Anterior cingulate cortex (tissue), 58 donors: ENCODE results near the gene PPP1R18.
"Not testable (repeated sequence)": the region's sequence is repeated elsewhere in the genome, so short reads cannot be mapped to it uniquely, and the experiment has no call there.

Experiments used
- DNase-seq, 58 donors: peaks; one replicate each; lab custom pipeline; 2025; lab: John Stamatoyannopoulos, UW

The PPP1R18 gene

GRCh38 chr6:30676660-30677285, 9.7 kb downstream of the PPP1R18 start:
- DNase-seq: no peak

GRCh38 chr6:30672445-30673253, 13.8 kb downstream of the PPP1R18 start, which contains the start of gene DHX16:
DHX16 (minus strand) TSS chr6:30673006; CDS start chr6:30672841, 165 bp downstream.
- peak in 57 of 58 donors; percentile 48 to 94 (median 83) for DNase-seq

- DNase-seq: no peak
Measured at GRCh38 chr6:30670760-30671527, 15.5 kb downstream of the PPP1R18 start.

DNA sequence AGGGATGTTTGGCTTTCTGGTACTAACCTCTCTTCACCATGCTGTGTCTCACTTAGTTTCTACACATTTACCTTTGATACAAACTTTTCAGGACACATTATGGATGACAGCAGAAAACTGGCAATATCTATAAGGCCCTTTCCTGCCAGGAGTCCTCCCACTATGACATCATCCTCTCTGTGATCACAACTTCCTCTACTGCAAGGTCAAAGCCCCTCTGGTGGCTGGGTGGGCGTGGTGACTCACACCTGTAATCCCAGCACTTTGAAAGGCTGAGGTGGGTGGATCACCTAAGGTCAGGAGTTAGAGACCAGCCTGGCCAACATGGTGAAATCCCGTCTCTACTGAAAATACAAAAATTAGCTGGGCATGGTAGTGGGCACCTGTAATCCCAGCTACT, 20.1 kb downstream of the PPP1R18 start:
- not testable (repeated sequence) for DNase-seq

- DNase-seq: no peak
Measured at GRCh38 chr6:30664994-30665767, 21.3 kb downstream of the PPP1R18 start.

- not testable (repeated sequence) for DNase-seq
Measured at GRCh38 chr6:30657922-30658321, 28.5 kb downstream of the PPP1R18 start.

DNA sequence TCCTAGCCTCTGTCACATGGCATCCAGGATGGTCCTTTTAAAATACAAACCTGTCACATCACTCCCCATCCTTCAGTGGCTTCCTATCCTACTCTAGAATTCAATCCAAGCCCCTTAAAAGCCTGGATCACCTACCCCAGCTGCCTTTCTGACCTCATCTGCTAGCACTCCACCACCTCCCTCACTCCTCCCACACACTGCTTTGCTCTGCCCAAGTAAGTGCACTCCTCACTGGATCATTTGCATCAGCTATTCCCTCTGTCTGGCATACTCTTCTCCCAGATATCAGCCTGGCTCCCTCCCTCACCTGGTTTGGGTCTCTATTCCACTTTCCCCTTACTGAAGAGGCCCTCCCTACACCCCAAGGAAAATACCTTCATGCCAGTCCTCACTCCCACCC, 29.0 kb downstream of the PPP1R18 start:
- peak in 1 of 58 donors; percentile 2 for DNase-seq

DNA sequence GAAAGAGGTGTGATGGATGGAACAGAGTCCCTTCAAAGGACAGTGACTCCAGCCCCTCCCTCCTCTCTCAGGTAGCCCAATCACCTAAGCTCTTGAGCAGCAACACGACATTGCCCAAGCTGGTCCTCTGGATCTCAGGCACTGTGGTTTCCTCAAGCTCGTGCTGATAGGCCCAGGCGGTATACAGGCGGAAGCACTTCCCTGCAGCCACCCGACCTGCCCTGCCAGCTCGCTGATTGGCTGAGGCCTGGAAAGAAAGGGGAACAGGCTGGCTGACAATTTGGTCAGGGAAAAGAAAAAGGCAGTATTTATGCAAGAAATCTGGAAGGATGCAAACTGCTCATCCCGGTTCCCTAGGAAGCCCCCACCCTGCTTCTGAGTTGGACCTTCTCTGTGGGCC, 29.9 kb downstream of the PPP1R18 start:
- peak in 1 of 58 donors; percentile 1 for DNase-seq

- DNase-seq: no peak
Measured at GRCh38 chr6:30655743-30656094, 30.7 kb downstream of the PPP1R18 start.

DNA sequence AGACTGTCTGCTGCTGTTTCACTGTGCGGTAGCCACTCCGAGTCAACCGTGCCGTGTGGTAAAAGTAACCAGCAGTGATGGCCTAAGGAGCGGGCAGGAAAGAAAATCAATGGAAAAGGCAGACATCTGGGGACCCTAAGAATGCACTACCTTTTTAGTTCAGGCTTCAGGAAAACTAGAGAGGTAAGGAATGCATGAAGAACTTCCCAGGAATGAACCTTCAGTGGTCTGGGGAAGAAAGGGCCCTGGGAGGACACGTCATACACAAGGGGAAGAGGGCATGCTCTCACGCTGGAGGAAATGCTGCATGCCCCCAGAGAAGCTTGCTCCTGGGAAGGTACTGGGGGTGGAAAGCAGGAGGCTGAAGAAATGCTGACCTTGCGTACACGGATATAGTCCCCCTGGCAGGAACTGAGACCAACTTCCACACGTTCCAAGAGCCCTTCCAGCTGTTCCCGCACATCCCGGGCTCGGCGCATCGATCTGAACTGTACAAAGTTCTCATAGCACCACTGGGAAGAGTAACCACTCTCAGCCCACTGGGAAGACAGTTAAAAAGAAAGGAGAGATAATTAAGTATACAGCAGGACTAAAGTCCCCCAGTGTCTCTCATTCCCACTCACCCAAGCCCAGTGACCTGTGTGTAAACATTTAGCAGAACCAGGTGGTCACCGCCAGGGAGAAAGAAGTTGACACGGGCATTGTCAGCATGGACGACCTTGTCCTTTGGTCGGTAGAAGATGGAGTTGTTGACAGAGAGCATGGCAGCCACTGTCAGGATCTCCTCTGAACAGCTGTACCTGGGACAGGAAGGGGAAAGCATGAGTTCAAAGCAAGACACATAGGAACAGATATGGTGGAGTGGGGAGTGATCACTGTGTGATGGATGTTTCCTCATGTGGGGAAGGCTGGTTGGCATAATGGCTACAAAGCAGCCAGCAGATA, 31.4 kb downstream of the PPP1R18 start:
- DNase-seq: no peak

- no peak for DNase-seq
Measured at GRCh38 chr6:30651143-30651542, 35.3 kb downstream of the PPP1R18 start.

GRCh38 chr6:30647242-30648116, 39.0 kb downstream of the PPP1R18 start:
- DNase-seq: peak in 55 of 58 donors; percentile 24 to 95 (median 77)

GRCh38 chr6:30646450-30647241, 39.8 kb downstream of the PPP1R18 start, which contains the start of gene C6orf136:
C6orf136 (plus strand) TSS chr6:30647133; CDS start chr6:30647232, 99 bp downstream.
- peak; percentile 63 to 97 (median 90) for DNase-seq

- no peak for DNase-seq
Measured at GRCh38 chr6:30645989-30646388, 40.5 kb downstream of the PPP1R18 start.

DNA sequence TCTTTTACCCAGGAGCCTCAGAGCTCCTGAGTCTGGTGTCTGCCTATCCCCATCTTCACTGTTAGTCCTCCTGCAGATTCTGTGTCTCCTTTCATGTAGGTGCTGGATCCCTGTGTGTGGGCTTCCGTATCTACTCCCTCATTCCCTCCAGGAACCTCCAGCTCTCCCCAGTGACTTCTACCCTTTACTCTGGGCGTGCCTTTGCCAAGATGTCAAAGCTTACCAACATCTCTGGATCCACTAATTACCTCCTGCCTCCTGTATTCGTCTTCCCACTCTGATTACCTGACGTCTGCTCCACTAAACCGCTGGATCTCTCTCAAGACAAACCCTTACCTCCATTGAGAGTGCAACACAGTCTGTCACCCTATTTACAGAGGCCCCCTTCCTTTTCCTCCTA, 41.7 kb downstream of the PPP1R18 start:
- no peak for DNase-seq

DNA sequence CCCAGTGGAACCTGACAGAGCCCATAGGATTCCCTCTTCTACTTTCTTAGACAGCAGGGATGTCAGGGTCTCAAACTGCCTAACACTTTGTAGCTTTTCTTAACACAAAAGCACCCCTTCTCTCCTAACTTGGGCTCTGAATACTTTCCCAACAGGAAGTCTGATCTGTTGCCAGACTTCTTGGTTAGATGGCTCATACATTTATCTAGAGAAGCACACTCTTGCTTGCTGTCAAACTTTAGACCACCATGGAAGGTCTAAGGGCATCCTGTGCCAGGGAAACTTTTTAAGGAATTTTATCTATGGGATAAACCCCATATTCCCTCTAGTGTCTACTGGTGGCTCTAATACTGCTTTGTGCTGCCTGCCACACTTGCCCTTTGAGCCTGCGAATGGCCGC, 42.8 kb downstream of the PPP1R18 start:
- DNase-seq: no peak

GRCh38 chr6:30641048-30641447, 45.4 kb downstream of the PPP1R18 start:
- no peak for DNase-seq
